ENCODE measurements around the gene LRRN4CL.

LRRN4CL gene

DNA sequence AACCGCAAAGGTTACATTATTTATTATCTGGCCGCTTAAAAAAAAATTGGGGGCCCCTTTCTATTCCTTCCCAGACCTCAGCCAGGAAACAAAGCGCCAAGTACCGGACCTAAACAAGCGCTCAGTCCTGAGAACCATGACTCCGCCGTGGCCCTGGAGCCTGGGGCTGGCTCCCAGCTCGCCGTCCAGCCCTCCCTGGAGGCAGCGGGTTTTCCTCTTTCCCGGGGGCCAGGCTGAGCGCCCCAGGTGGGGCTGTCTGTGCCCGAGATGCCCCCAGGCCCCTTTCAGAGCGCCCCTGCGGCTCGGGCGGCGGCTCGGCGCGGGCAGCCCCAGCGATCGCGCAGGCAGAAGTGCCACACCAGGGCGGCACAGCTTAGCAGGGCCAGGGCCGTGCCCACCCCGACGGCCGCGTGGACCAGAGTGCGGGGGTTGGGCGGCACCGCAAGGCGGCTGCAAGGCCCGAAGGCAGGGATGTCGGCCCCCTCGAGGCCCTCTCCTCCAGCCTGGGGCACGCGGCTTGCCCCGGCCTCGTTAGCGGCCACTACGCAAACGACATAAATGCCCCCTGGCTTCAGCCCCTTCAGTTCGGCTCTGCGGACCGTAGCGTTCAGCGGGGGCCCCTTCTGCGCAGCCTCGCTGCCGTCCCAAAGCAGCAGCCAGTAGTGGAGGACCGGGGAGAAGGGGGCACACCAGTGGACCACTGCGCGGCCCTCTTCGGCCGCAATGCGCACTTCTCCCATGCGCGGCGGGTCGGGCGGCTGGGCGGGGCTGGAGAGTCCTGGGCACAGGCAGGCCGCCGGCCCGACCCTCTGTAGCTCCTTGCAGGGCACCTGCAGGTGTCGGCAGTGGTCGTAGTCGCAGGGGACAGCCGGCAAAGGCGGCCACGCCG is 1.6 kb downstream of the LRRN4CL start:
- TF ChIP-seq CTCF (conservative IDR thresholded peaks at IDR 0.05; ENCODE audit: low read depth, low read length) = no peak
- no peaks in the 10 kb centered on the region for H3K36me3 ChIP-seq (ENCODE audit: insufficient read depth)
- H3K4me2 ChIP-seq = no peak overlapping the region
- H3K79me2 ChIP-seq (ENCODE audit: insufficient read depth, low read depth) = no peaks in the 10 kb centered on the region
- no peak overlapping the region for H3K27ac ChIP-seq
- H3K4me1 ChIP-seq (ENCODE audit: low read depth, poor library complexity, severe bottlenecking) = no peaks in the 10 kb centered on the region
- no peak overlapping the region for H2AFZ ChIP-seq (ENCODE audit: low read depth)
- no peaks in the 10 kb centered on the region for H3K27me3 ChIP-seq (ENCODE audit: insufficient read depth, low read depth)
- no peak overlapping the region for H3K4me3 ChIP-seq (IDR thresholded peaks at IDR 0.05; ENCODE audit: insufficient read depth, low read depth, low read length)
- no peaks in the 10 kb centered on the region for H4K20me1 ChIP-seq (ENCODE audit: insufficient read depth)
- H3K9ac ChIP-seq = no peak overlapping the region

- no peak overlapping the region for H3K9ac ChIP-seq
- peaks cover 13% of the 10 kb centered on the region for H3K79me2 ChIP-seq (ENCODE audit: insufficient read depth, low read depth)
- TF ChIP-seq CTCF (conservative IDR thresholded peaks at IDR 0.05; ENCODE audit: low read depth, low read length) = no peak
- H3K4me2 ChIP-seq = no peak overlapping the region
- H3K4me3 ChIP-seq (IDR thresholded peaks at IDR 0.05; ENCODE audit: insufficient read depth, low read depth, low read length) = no peak overlapping the region
- H3K27me3 ChIP-seq (ENCODE audit: insufficient read depth, low read depth) = no peaks in the 10 kb centered on the region
- no peak overlapping the region for H3K27ac ChIP-seq
- no peaks in the 10 kb centered on the region for H4K20me1 ChIP-seq (ENCODE audit: insufficient read depth)
- no peaks in the 10 kb centered on the region for H3K36me3 ChIP-seq (ENCODE audit: insufficient read depth)
- H3K4me1 ChIP-seq (ENCODE audit: low read depth, poor library complexity, severe bottlenecking) = peaks cover 14% of the 10 kb centered on the region
- H2AFZ ChIP-seq (ENCODE audit: low read depth) = no peak overlapping the region
These were observed 6.8 kb downstream of the LRRN4CL start for GRCh38 chr11:62682518-62682917.

DNA sequence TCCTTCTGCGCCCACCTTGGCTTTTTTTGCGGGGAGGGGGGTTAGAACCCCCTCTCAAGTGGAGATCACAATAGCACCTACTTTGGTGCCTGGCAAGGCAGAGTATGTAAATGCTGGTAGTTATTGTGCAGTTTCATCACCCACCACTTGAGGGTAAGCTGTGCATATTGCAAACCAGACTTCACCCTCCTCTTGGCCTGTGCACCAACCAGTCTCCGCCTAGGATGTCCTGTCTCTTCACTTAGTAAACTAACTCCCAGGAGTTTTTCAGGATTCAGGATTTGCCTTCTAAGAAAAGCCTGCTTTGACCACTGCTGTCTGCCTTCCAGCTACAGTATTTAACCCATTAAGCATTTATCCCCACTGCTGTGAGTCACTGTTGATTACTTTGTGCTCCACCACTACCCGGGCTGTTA is 8.5 kb downstream of the LRRN4CL start:
- peak; percentile 59 for TF ChIP-seq CTCF (conservative IDR thresholded peaks at IDR 0.05; ENCODE audit: low read depth, low read length)
- Histone ChIP-seq H3K9ac (no peak overlapping the region), H4K20me1 (ENCODE audit: insufficient read depth) (no peaks in the 10 kb centered on the region), H3K36me3 (ENCODE audit: insufficient read depth) (no peaks in the 10 kb centered on the region), H2AFZ (ENCODE audit: low read depth) (peak overlapping the region; percentile 39; the same call in 1 of the 2 replicates), H3K4me2 (no peak overlapping the region), H3K4me1 (ENCODE audit: low read depth, poor library complexity, severe bottlenecking) (peaks cover 22% of the 10 kb centered on the region), H3K4me3 (IDR thresholded peaks at IDR 0.05; ENCODE audit: insufficient read depth, low read depth, low read length) (no peak overlapping the region), H3K27ac (no peak overlapping the region), H3K79me2 (ENCODE audit: insufficient read depth, low read depth) (peaks cover 15% of the 10 kb centered on the region), H3K27me3 (ENCODE audit: insufficient read depth, low read depth) (no peaks in the 10 kb centered on the region)

GRCh38 chr11:62678770-62679696 is 10.3 kb downstream of the LRRN4CL start, which contains the start of gene UBXN1:
UBXN1 (minus strand) TSS chr11:62679073; CDS start chr11:62678923, 150 bp downstream.
- H2AFZ ChIP-seq (ENCODE audit: low read depth) = peak within 1 kb of the TSS; percentile 95
- H4K20me1 ChIP-seq (ENCODE audit: insufficient read depth) = no peaks in the 10 kb centered on the region
- no peaks in the 10 kb centered on the region for H3K27me3 ChIP-seq (ENCODE audit: insufficient read depth, low read depth)
- TF ChIP-seq CTCF (conservative IDR thresholded peaks at IDR 0.05; ENCODE audit: low read depth, low read length) = no peak
- H3K4me3 ChIP-seq (IDR thresholded peaks at IDR 0.05; ENCODE audit: insufficient read depth, low read depth, low read length) = no peak within 1 kb of the TSS
- peak within 1 kb of the TSS; percentile 64; the same call in 1 of the 2 replicates for H3K9ac ChIP-seq
- peaks cover 22% of the 10 kb centered on the region for H3K4me1 ChIP-seq (ENCODE audit: low read depth, poor library complexity, severe bottlenecking)
- peaks cover 15% of the 10 kb centered on the region for H3K79me2 ChIP-seq (ENCODE audit: insufficient read depth, low read depth)
- no peaks in the 10 kb centered on the region for H3K36me3 ChIP-seq (ENCODE audit: insufficient read depth)
- peak within 1 kb of the TSS; percentile 94 for H3K4me2 ChIP-seq
- peak within 1 kb of the TSS; percentile 14; the same call in 1 of the 2 replicates for H3K27ac ChIP-seq
